AG09319 (cell line): ENCODE results near the gene SEMA4A.

Experiments
- DNase-seq: peaks from one replicate; pipeline ENCODE4 v3.0.0-alpha.2; 2010; ENCODE audit warnings: low read depth; ENCODE audit errors: extremely low read depth
- TF ChIP-seq, protein P1 (sequence below): IDR thresholded peaks from 2 replicates; pipeline ENCODE4 v1.5.1; 2011; ENCODE audit warnings: low read depth, mild to moderate bottlenecking, inconsistent platforms, low read length, moderate library complexity

SEMA4A gene

DNA sequence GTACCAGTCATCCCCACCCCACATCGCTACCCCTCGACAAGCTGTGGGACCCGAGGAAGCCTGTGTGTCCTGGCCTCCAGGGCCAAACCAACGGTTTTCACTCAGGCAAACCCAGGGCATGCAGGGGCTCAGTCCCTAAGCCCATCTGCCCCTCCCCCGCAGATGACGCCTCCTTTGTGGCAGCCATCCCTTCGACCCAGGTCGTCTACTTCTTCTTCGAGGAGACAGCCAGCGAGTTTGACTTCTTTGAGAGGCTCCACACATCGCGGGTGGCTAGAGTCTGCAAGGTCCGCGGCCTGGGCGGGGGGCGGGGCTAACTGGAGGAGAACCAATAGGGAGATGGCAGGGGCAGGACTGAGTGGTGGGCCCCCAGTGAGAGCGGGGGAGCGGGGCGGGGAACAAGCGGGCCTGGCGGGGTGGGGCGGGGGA lies 7.4 kb downstream of the SEMA4A start:
- no peak for DNase-seq
- TF ChIP-seq, protein P1, sequence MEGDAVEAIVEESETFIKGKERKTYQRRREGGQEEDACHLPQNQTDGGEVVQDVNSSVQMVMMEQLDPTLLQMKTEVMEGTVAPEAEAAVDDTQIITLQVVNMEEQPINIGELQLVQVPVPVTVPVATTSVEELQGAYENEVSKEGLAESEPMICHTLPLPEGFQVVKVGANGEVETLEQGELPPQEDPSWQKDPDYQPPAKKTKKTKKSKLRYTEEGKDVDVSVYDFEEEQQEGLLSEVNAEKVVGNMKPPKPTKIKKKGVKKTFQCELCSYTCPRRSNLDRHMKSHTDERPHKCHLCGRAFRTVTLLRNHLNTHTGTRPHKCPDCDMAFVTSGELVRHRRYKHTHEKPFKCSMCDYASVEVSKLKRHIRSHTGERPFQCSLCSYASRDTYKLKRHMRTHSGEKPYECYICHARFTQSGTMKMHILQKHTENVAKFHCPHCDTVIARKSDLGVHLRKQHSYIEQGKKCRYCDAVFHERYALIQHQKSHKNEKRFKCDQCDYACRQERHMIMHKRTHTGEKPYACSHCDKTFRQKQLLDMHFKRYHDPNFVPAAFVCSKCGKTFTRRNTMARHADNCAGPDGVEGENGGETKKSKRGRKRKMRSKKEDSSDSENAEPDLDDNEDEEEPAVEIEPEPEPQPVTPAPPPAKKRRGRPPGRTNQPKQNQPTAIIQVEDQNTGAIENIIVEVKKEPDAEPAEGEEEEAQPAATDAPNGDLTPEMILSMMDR: no peak

DNA sequence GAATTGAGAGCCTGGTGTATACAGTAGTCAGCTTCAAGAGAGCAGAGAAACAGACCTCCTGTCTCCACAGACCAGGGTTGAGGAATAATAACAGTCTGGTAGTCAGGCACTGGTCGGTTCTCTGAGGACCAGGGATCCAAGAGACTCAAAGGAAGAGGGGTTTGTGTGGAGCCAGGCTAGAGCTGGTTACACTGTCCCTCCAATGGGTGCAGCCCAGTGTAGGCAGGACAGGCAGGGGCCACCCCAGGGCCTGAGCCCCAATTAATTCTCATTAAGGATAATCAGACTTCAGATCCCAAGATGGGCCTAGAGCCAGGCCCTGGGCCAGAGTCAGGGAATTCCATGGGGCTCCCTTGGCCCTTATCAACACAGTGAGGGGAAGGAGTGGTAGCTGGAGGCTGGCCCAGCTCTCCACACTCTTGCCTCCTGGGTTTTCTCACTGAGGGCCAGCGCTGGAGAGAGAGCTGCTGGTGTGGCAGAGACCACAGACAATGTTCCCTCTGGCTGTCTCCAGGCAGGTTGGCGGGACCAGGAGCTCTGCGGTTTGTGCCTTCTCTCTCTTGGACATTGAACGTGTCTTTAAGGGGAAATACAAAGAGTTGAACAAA lies 9.1 kb downstream of the SEMA4A start:
- DNase-seq: no peak
- TF ChIP-seq, protein P1: no peak

DNA sequence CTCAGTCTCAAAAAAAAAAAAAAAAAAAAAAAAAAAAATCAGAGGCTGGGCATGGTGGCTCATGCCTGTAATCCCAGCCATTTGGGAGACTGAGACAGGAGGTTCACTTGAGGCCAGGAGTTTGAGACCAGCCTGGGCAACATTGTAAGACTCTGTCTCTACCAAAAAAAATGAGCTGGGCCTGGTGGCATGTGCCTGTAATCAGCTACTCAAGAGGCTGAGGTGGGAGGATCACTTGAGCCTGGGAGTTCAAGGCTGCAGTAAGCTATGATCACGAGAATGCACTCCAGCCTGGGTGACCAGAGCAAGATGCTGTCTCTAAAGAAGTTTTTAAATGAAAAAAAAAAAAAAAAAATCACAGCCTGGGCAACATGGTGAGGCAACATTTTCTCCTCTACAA lies 10.3 kb downstream of the SEMA4A start:
- no peak for DNase-seq
- TF ChIP-seq, protein P1: no peak

DNA sequence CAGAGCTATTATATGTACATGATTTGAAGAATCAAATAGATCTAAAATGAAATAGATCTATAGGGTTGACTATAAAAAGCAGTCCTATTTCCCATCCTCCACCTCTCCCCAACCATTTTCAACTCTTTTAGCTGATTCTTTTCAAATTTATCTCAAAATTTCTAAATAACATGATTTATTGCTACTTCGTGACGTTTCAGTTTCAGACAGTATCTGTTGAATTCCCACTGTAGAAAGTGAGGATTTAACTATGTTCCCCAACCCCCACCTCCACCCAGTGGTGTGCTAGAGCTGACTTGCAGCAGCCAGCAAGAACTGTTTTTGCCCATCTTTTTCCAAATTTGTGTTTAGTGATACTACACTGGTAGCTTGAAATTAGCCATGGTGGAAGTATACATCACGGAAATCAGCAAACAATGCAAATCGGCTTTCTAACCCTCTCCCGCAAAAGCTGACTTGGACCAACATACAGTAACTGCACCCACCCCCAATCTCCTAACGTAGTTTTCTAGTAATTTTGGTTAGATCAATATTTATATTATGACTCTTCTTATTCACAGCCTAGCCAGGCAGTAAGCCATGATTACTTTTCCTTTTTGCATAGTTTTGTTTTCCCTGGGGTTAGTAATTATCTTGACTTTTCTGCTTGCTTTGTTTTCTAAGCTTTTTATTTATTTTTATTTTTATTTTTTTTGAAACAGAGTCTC lies 10.9 kb downstream of the SEMA4A start:
- TF ChIP-seq, protein P1: no peak
- DNase-seq: no peak

DNA sequence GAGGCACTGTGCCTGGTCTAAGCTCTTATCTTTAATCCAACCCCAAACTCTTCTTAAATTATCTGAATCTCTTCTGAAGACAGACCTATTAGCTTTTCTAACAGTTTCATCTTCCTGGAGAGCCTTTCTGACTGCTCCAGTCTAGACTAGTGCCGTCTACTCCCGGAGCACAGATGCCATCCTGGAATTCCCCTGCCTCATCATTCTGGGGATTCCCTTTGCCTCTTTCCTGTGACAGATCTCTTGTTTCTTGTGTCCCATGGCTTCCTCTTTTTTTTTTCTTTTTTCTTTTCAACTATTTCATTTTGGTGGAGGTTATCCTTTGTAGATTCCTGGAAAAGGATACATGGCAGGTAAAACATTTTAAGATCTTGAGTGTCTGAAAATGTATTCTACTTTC lies 11.7 kb downstream of the SEMA4A start:
- no peak for DNase-seq
- TF ChIP-seq, protein P1: no peak

- TF ChIP-seq, protein P1: no peak
Measured at GRCh38 chr1:156167536-156167935, 14.2 kb downstream of the SEMA4A start.

GRCh38 chr1:156172696-156173470 lies 19.5 kb downstream of the SEMA4A start:
- no peak for DNase-seq

More at GRCh38 chr1:156167536-156167935, 14.2 kb downstream of the SEMA4A start:
- no peak for DNase-seq

More at GRCh38 chr1:156172696-156173470, 19.5 kb downstream of the SEMA4A start:
- TF ChIP-seq, protein P1: no peak
